Mucosa of stomach (tissue), 1 donor: ENCODE measurements around the gene STEAP4.

Experiments used
- H3K27me3 ChIP-seq: one replicate; pipeline ENCODE4 v1.7.0; 2013; ENCODE audit warnings: mild to moderate bottlenecking, low read length; ENCODE audit not compliant: control insufficient read depth, insufficient read depth
- H3K36me3 ChIP-seq: one replicate; pipeline ENCODE4 v1.7.0; 2013; ENCODE audit warnings: low read length; ENCODE audit not compliant: control insufficient read depth, insufficient read depth
- H3K4me1 ChIP-seq: one replicate; pipeline ENCODE4 v1.7.0; 2013; ENCODE audit warnings: mild to moderate bottlenecking, low read length; ENCODE audit not compliant: control insufficient read depth, insufficient read depth
- H3K4me3 ChIP-seq: one replicate; pipeline ENCODE4 v1.7.0; 2013; ENCODE audit warnings: low read length
- H3K9ac ChIP-seq: one replicate; pipeline ENCODE4 v1.7.0; 2013; ENCODE audit warnings: mild to moderate bottlenecking, low read length, moderate library complexity
- H3K9me3 ChIP-seq: one replicate; pipeline ENCODE4 v1.7.0; 2013; ENCODE audit warnings: mild to moderate bottlenecking, low read length, moderate library complexity; ENCODE audit not compliant: control insufficient read depth
- donor health status: Pancreatic carcinoma.

STEAP4 gene

GRCh38 chr7:88310956-88311674, 4.4 kb upstream of the STEAP4 start:
- Histone ChIP-seq H3K4me3 (no peak overlapping the region), H3K4me1 (peaks cover 8% of the 10 kb centered on the region)

DNA sequence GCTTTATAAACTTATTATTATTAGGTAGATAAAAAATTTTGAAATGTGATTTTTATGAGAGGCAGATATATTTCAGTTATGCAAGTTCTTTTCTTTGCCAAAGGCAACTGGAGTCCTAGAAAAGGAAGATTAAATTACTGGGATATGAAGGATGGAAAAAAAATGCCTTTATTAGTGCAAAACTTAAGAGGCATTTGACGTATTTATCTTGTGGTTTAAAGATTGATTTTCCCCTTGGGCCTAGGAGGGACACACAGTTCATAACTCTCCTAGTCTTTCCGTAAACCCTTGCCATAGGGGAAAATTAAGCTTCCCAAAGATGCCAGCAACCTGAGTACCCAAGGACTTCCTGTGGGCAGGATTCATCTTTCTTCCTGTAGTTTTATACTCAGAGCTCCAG, 3.1 kb upstream of the STEAP4 start:
- no peak overlapping the region for H3K4me3 ChIP-seq
- H3K36me3 ChIP-seq, result no peaks in the 10 kb centered on the region
- H3K27me3 ChIP-seq, result peaks cover 10% of the 10 kb centered on the region
- no peaks in the 10 kb centered on the region for H3K9me3 ChIP-seq
- H3K9ac ChIP-seq, result no peak overlapping the region
- H3K4me1 ChIP-seq, result peaks cover 8% of the 10 kb centered on the region

More at GRCh38 chr7:88310956-88311674, 4.4 kb upstream of the STEAP4 start:
- H3K36me3 ChIP-seq, result no peaks in the 10 kb centered on the region
- no peak overlapping the region for H3K9ac ChIP-seq
- no peaks in the 10 kb centered on the region for H3K9me3 ChIP-seq
- H3K27me3 ChIP-seq, result peaks cover 10% of the 10 kb centered on the region

DNA sequence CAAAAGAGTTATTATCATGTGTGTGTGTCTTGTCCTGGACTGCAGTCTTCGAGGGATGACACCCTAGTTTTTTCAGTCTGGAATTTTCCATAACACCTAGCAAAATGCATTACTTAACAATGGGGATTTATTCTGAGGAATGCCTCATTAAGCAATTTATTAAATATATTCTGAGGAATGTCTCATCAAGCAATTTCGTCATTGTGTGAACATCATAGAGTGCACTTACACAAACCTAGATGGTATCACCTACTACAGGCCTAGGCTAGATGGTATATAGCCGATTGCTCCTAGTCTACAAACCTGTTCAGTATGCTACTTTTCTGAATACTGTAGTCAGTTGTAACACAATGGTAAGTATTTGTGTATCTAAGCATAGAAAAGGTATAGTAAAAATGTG, 1.1 kb upstream of the STEAP4 start:
- Histone ChIP-seq H3K9ac (no peak overlapping the region), H3K4me1 (peaks cover 8% of the 10 kb centered on the region), H3K9me3 (no peaks in the 10 kb centered on the region), H3K36me3 (no peaks in the 10 kb centered on the region), H3K27me3 (peaks cover 10% of the 10 kb centered on the region), H3K4me3 (no peak overlapping the region)

- H3K9me3 ChIP-seq, result no peaks in the 10 kb centered on the region
- peaks cover 8% of the 10 kb centered on the region for H3K4me1 ChIP-seq
- H3K36me3 ChIP-seq, result no peaks in the 10 kb centered on the region
- peaks cover 10% of the 10 kb centered on the region for H3K27me3 ChIP-seq
- no peak overlapping the region for H3K9ac ChIP-seq
- no peak overlapping the region for H3K4me3 ChIP-seq
Measured at GRCh38 chr7:88307412-88307811, 718 bp upstream of the STEAP4 start.

GRCh38 chr7:88305044-88305443, 1.6 kb downstream of the STEAP4 start:
- no peaks in the 10 kb centered on the region for H3K9me3 ChIP-seq
- peaks cover 8% of the 10 kb centered on the region for H3K4me1 ChIP-seq
- peaks cover 10% of the 10 kb centered on the region for H3K27me3 ChIP-seq
- no peak overlapping the region for H3K4me3 ChIP-seq
- H3K9ac ChIP-seq, result no peak overlapping the region
- H3K36me3 ChIP-seq, result no peaks in the 10 kb centered on the region

GRCh38 chr7:88302486-88302885, 4.2 kb downstream of the STEAP4 start:
- Histone ChIP-seq H3K4me1 (peaks cover 8% of the 10 kb centered on the region), H3K9ac (no peak overlapping the region), H3K27me3 (peaks cover 9% of the 10 kb centered on the region), H3K36me3 (no peaks in the 10 kb centered on the region), H3K9me3 (no peaks in the 10 kb centered on the region), H3K4me3 (no peak overlapping the region)

DNA sequence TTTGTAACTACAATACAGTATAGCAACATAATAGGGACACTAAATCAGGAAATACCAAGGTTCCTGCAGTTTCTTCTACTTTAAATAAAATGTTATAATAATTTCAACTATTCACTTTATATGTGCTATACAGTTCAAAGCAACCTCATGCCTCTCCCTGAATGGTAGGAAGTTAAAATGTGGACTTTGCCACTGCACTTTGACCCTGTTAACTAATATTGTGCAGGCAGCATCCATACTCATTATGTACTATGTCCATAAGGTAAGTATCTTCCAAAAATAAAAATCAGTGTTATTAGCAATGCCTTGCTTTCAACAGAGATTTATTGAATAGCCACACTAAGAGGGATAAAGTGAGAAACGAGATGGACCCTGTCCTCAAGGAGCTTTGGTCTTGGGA, 4.8 kb downstream of the STEAP4 start:
- Histone ChIP-seq H3K36me3 (no peaks in the 10 kb centered on the region), H3K9me3 (no peaks in the 10 kb centered on the region), H3K4me1 (peaks cover 5% of the 10 kb centered on the region), H3K4me3 (no peak overlapping the region), H3K27me3 (peaks cover 4% of the 10 kb centered on the region), H3K9ac (no peak overlapping the region)

DNA sequence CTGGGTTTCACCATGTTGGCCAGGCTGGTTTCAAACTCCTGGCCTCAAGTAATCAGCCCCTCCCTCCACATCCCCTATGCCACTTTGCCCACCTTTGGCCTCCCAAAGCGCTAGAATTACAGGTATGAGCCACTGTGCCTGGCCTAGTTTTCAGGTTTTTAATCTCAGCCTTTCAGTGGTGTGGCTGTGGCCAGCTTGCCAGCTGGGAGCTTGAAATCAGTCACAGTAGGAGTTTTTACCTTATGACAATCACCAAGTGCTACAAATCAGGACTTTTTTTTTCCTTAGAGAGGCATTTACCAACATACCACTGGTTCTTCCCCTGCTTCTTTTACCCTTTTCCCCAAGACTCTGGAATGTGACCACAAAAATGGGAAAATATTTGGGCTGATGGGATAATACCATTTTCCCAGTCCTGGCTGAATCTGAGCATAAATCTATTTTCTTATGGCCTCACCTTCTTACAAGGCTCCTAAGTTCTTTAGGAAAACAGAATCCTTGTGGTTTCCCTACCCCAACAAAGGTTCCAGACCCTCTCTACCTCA, 6.2 kb downstream of the STEAP4 start:
- Histone ChIP-seq H3K36me3 (no peaks in the 10 kb centered on the region), H3K9me3 (no peaks in the 10 kb centered on the region), H3K27me3 (no peaks in the 10 kb centered on the region), H3K9ac (no peak overlapping the region), H3K4me1 (no peaks in the 10 kb centered on the region), H3K4me3 (no peak overlapping the region)

DNA sequence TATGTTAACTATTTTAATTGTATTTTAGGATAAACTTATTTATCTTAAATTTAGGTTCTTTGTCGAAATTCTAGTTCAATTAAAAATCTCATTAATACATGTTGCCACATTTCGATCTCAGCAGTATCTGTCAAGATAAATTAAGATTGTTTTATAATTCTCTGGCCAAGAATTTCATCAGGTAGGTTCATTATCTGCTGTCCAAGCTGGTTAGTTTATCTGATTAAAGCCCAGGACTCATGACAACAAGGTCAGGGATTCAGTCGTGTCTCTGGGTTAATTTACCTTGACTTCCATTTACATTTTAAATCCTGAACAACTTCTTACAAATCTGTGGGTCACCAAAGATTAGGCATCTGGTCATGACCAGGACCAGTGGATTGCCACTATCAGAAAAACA, 7.6 kb downstream of the STEAP4 start:
- no peaks in the 10 kb centered on the region for H3K36me3 ChIP-seq
- no peaks in the 10 kb centered on the region for H3K9me3 ChIP-seq
- no peaks in the 10 kb centered on the region for H3K27me3 ChIP-seq
- H3K9ac ChIP-seq, result no peak overlapping the region
- H3K4me3 ChIP-seq, result no peak overlapping the region
- H3K4me1 ChIP-seq, result no peaks in the 10 kb centered on the region

- Histone ChIP-seq H3K9ac (no peak overlapping the region), H3K4me1 (peaks cover 4% of the 10 kb centered on the region), H3K4me3 (no peak overlapping the region), H3K27me3 (no peaks in the 10 kb centered on the region), H3K9me3 (no peaks in the 10 kb centered on the region), H3K36me3 (no peaks in the 10 kb centered on the region)
Measured at GRCh38 chr7:88293866-88294265, 12.8 kb downstream of the STEAP4 start.

- Histone ChIP-seq H3K27me3 (no peaks in the 10 kb centered on the region), H3K9ac (no peak overlapping the region)
Measured at GRCh38 chr7:88291398-88292173, 15.1 kb downstream of the STEAP4 start.

DNA sequence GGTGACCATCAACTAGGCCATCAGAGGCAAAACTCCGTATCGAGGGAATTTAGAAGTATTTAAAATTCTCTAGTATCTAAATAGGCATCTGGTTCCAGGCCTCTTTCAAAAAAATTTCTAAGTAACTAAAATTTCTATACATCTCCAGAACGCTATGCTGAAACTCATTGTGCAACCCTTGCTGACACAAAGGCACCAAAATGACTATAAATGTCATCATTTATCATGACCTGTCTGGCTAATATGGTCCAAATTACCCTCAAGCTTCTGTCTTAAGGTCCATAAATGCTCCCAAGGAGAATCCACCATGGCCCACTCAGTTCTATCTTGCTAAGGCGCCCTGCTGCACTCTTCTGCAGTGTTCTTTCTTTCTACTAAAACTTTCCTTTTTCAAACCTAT, 16.2 kb downstream of the STEAP4 start:
- peaks cover 4% of the 10 kb centered on the region for H3K4me1 ChIP-seq

More at GRCh38 chr7:88291398-88292173, 15.1 kb downstream of the STEAP4 start:
- peaks cover 4% of the 10 kb centered on the region for H3K4me1 ChIP-seq
- no peaks in the 10 kb centered on the region for H3K9me3 ChIP-seq
- H3K36me3 ChIP-seq, result no peaks in the 10 kb centered on the region
- H3K4me3 ChIP-seq, result no peak overlapping the region

More for the DNA sequence above, 16.2 kb downstream of the STEAP4 start:
- no peaks in the 10 kb centered on the region for H3K36me3 ChIP-seq
- H3K9me3 ChIP-seq, result no peaks in the 10 kb centered on the region
- H3K4me3 ChIP-seq, result no peak overlapping the region
- H3K9ac ChIP-seq, result no peak overlapping the region
- H3K27me3 ChIP-seq, result no peaks in the 10 kb centered on the region
